GM12878 (cell line): Measurements from ENCODE around the gene MRGPRX3. TPM values are rescaled to one million over a fixed set of nuclear protein-coding genes. Genes with fewer than 3 reads are reported as not detected.

Source experiments
- ATAC-seq: fragments of 200-7000 bp; cut with Tn5 transposase; 3 replicates; pipeline ENCODE4 v1.9.1; 2020; ENCODE audit warnings: mild to moderate bottlenecking, moderate library complexity
- BruUV-seq: library from RNA; stranded (reverse); fragments of 400-500 nt; replicated peaks from 2 replicates; lab custom pipeline; 2021; lab: Mats Ljungman, UMichigan
- CTCF ChIA-PET: fragments of 300-600 bp; sonication (Branson Sonifier 250); formaldehyde crosslinking; extraction: SDS; loops from one replicate; lab custom pipeline; 2021; ENCODE audit warnings: inconsistent platforms; lab: Yijun Ruan, JAX
- POLR2A ChIA-PET: fragments of 350-600 bp; formaldehyde crosslinking; extraction: SDS; loops from one replicate; lab custom pipeline; 2021; ENCODE audit warnings: inconsistent platforms; lab: Charles Lee
- RAD21 ChIA-PET: fragments of 300-600 bp; sonication (Branson Sonifier 250); formaldehyde crosslinking; loops from one replicate; lab custom pipeline; 2023; ENCODE audit warnings: antibody characterized with exemption; ENCODE audit not compliant: unreplicated experiment; lab: Charles Lee
- SMC1A ChIA-PET: fragments of 300-600 bp; sonication (Branson Sonifier 250); formaldehyde crosslinking; loops from one replicate; lab custom pipeline; 2023; ENCODE audit not compliant: unreplicated experiment, uncharacterized antibody; lab: Charles Lee
- DNase-seq: peaks from one replicate; pipeline ENCODE4 v3.0.0-alpha.2; 2011; ENCODE audit warnings: low read depth, low spot score
- FAIRE-seq: peaks from 3 replicates; lab custom pipeline; 2011; peaks lifted over from hg19 to GRCh38; lab: Jason Lieb, UNC
- H2AFZ ChIP-seq: 2 replicates; pipeline ENCODE4 v1.6.0; 2011; ENCODE audit warnings: low read depth, low read length, control low read depth; ENCODE audit not compliant: control insufficient read depth
- H3K27ac ChIP-seq: 2 replicates; pipeline ENCODE4 v1.5.1; 2011; ENCODE audit warnings: control low read depth; ENCODE audit not compliant: control insufficient read depth, insufficient read depth
- H3K27me3 ChIP-seq, 2 experiments: replicated peaks in 1 of 2; 2 replicates each; pipeline versions ENCODE4 v1.6.0 to v1.6.1; 2011; ENCODE audit warnings: low read length in 1 of 2; ENCODE audit not compliant: control insufficient read depth in 2 of 2, insufficient read depth in 2 of 2
- H3K36me3 ChIP-seq, 2 experiments: 2 replicates each; pipeline ENCODE4 v1.5.1; 2011; ENCODE audit warnings: low read length in 1 of 2; ENCODE audit not compliant: control insufficient read depth in 2 of 2, insufficient read depth in 2 of 2
- H3K4me1 ChIP-seq: 2 replicates; pipeline ENCODE4 v1.6.1; 2011; ENCODE audit warnings: mild to moderate bottlenecking, low read length, moderate library complexity, mixed read lengths; ENCODE audit not compliant: control insufficient read depth, insufficient read depth
- H3K4me2 ChIP-seq: 2 replicates; pipeline ENCODE4 v1.6.0; 2011; ENCODE audit warnings: control low read depth; ENCODE audit not compliant: control insufficient read depth, insufficient read depth
- H3K4me3 ChIP-seq: fragments of 200-600 bp; sonication (generic); 2 replicates; pipeline ENCODE4 v1.5.1; 2016
- H3K79me2 ChIP-seq: 2 replicates; pipeline ENCODE4 v1.6.0; 2011; ENCODE audit warnings: low read length; ENCODE audit not compliant: control insufficient read depth, insufficient read depth
- H3K9ac ChIP-seq: 2 replicates; pipeline ENCODE4 v1.8.0; 2011; ENCODE audit warnings: low read length, control low read depth, mixed read lengths; ENCODE audit not compliant: control insufficient read depth, insufficient read depth
- H3K9me3 ChIP-seq: replicated peaks from 3 replicates; pipeline ENCODE4 v1.5.1; 2011; ENCODE audit warnings: mild to moderate bottlenecking, low read length; ENCODE audit not compliant: control insufficient read depth, insufficient read depth
- H4K20me1 ChIP-seq: 2 replicates; pipeline ENCODE4 v1.6.0; 2011; ENCODE audit not compliant: control insufficient read depth, insufficient read depth
- ATF2 ChIP-seq: IDR thresholded peaks from 2 replicates; pipeline ENCODE4 v1.6.1; 2012; ENCODE audit warnings: low read length, inconsistent platforms
- BCL11A ChIP-seq: IDR thresholded peaks from 2 replicates; pipeline ENCODE4 v1.6.1; 2011; ENCODE audit warnings: low read depth, low read length
- BCL3 ChIP-seq: IDR thresholded peaks from 2 replicates; pipeline ENCODE4 v1.6.1; 2011; ENCODE audit warnings: borderline replicate concordance, low read depth, mild to moderate bottlenecking, moderate library complexity, low read length; ENCODE audit not compliant: insufficient read depth, poor library complexity, severe bottlenecking
- CHD2 ChIP-seq: IDR thresholded peaks from 2 replicates; pipeline ENCODE4 v1.6.1; 2011; ENCODE audit warnings: low read depth, low read length, improper control_type of control experiment, borderline replicate concordance
- CHD4 ChIP-seq: fragments of 200-600 bp; sonication (generic); IDR thresholded peaks from 2 replicates; pipeline ENCODE4 v1.6.1; 2016; ENCODE audit warnings: mild to moderate bottlenecking
- POU2F2 ChIP-seq: IDR thresholded peaks from 3 replicates; pipeline ENCODE4 v1.6.1; 2011; ENCODE audit warnings: low read depth, mild to moderate bottlenecking, low read length, borderline replicate concordance
- PRDM15 ChIP-seq: fragments of 450-650 bp; formaldehyde crosslinking; IDR thresholded peaks from 2 replicates; pipeline ENCODE4 v1.4.0; 2020; ENCODE audit warnings: mild to moderate bottlenecking, moderate library complexity
- RBBP5 ChIP-seq: fragments of 200-600 bp; sonication (generic); conservative IDR thresholded peaks from 2 replicates; pipeline ENCODE4 v1.6.1; 2016
- RCOR1 ChIP-seq: conservative IDR thresholded peaks from 2 replicates; pipeline ENCODE4 v1.6.1; 2012; ENCODE audit warnings: low read depth, low read length, improper control_type of control experiment
- SREBF2 ChIP-seq: IDR thresholded peaks from 2 replicates; pipeline ENCODE4 v1.6.1; 2012; ENCODE audit warnings: mild to moderate bottlenecking, low read length
- TCF12 ChIP-seq: IDR thresholded peaks from 2 replicates; pipeline ENCODE4 v1.6.1; 2011; ENCODE audit warnings: low read depth, mild to moderate bottlenecking, low read length
- ZBTB4 ChIP-seq: fragments of 450-650 bp; formaldehyde crosslinking; IDR thresholded peaks from 2 replicates; pipeline ENCODE4 v1.4.0; 2022; ENCODE audit warnings: mild to moderate bottlenecking, moderate library complexity
- WGBS: methylation state at CpG from one replicate; pipeline ENCODE4 v1.1.6; 2016; ENCODE audit warnings: low lambda C conversion rate; ENCODE audit not compliant: insufficient replicate concordance, insufficient coverage; ENCODE audit errors: missing lambda C conversion rate; 5-methylcytosine and 5-hydroxymethylcytosine counted together
- in situ Hi-C: fragments of 300-500 bp; cut with MboI; formaldehyde crosslinking; loops from 9 replicates; pipeline ENCODE4 v1.14.3; 2018; ENCODE audit warnings: mixed read lengths
- intact Hi-C: fragments of 100-400 bp; cut with micrococcal nuclease; formaldehyde crosslinking; loops from one replicate; pipeline ENCODE4 v1.14.2; 2022; ENCODE audit not compliant: unreplicated experiment
- polyA plus RNA-seq, 11 experiments: library from polyadenylated mRNA; depleted of rRNA in 4 of 11; unstranded in 6 of 11; stranded (reverse) in 5 of 11; fragments of >200 nt; fragmentation: Nextera tagmentation in 4 of 11; fragmentation: Illumina TruSeq in 1 of 11; extraction: Ambion mirVana in 4 of 11; extraction: Trizol in 1 of 11; gene quantifications; 1 replicate in 1 of 11; 2 replicates in 10 of 11; pipeline versions ENCODE4 v1.2.1 to v1.2.3, GENCODE V29; 2011 to 2016; ENCODE audit warnings: inconsistent platforms in 2 of 11, missing spikeins in 2 of 11, low read depth in 1 of 11
- total RNA-seq, 4 experiments: library from RNA; depleted of rRNA in 3 of 4; stranded (reverse); fragments of >200 nt in 3 of 4; fragmentation: Illumina TruSeq in 1 of 4; extraction: Trizol in 1 of 4; gene quantifications; 2 replicates each; pipeline versions ENCODE4 v1.2.1 to v1.2.3, GENCODE V29; 2013 to 2021

MRGPRX3 gene
- total and polyA plus RNA-seq, 10 of the 15 experiments (the other 5 are each of a cell fraction or from before 2014, with no cell fraction given), result not detected

- H3K79me2 ChIP-seq, result no peaks in the 10 kb centered on the region
- ATAC-seq, result no peak
- no peaks in the 10 kb centered on the region for H3K9me3 ChIP-seq
- ChIA-PET CTCF (no interaction called here), SMC1A (no interaction called here), POLR2A (no interaction called here), RAD21 (no interaction called here)
- H3K4me1 ChIP-seq, result no peaks in the 10 kb centered on the region
- no peak for DNase-seq
- intact Hi-C loops (no loop called here), in situ Hi-C loops (no loop called here)
- no peaks in the 10 kb centered on the region for H4K20me1 ChIP-seq
- FAIRE-seq, result no peak
- H2AFZ ChIP-seq, result no peak overlapping the region
- H3K4me2 ChIP-seq, result no peak overlapping the region
- H3K27ac ChIP-seq, result no peak overlapping the region
- 79% methylated on average over 29 of the region's 29 CpGs for WGBS
- H3K4me3 ChIP-seq, result no peak overlapping the region
- H3K9ac ChIP-seq, result no peak overlapping the region
- no peaks in the 10 kb centered on the region for H3K27me3 ChIP-seq
- H3K36me3 ChIP-seq, result no peaks in the 10 kb centered on the region
- BruUV-seq, result no TSS peak
- TF ChIP-seq RCOR1, result no peak
- no peak for TF ChIP-seq BCL11A
- no peak for TF ChIP-seq RBBP5
- TF ChIP-seq CHD4, result no peak
- TF ChIP-seq POU2F2, result no peak
- no peak for TF ChIP-seq ATF2
- no peak for TF ChIP-seq ZBTB4 (CRISPR knock-in tag)
- no peak for TF ChIP-seq SREBF2
- TF ChIP-seq TCF12, result no peak
- no peak for TF ChIP-seq PRDM15
- no peak for TF ChIP-seq CHD2
- no peak for TF ChIP-seq BCL3
Observed at GRCh38 chr11:18137186-18137800, 4.9 kb downstream of the MRGPRX3 start.
